Natural killer cell (primary cell): ENCODE data around the gene BDNF. TPM values are rescaled to one million over a fixed set of nuclear protein-coding genes. Genes with fewer than 3 reads are reported as not detected.

Source experiments
- ATAC-seq, 3 donors: fragments of 150-1000 bp in 2 of 3; fragments of 200-7000 bp in 1 of 3; cut with Tn5 transposase; 1 replicate in 1 of 3; 2 replicates in 2 of 3; pipeline ENCODE4 v1.10.0; 2021; ENCODE audit warnings: mild to moderate bottlenecking in 2 of 3, moderate library complexity in 2 of 3
- DNase-seq, 2 donors: peaks; one replicate each; pipeline versions ENCODE4 v3.0.0 to v3.0.0-alpha.2; 2013 to 2021; ENCODE audit warnings: mixed read lengths in 1 of 2
- H3K27ac ChIP-seq: one replicate; pipeline ENCODE4 v1.5.1; 2013; ENCODE audit warnings: mild to moderate bottlenecking, low read length
- H3K27me3 ChIP-seq: one replicate; pipeline ENCODE4 v1.6.1; 2013; ENCODE audit warnings: low read length; ENCODE audit not compliant: control insufficient read depth, insufficient read depth
- H3K36me3 ChIP-seq: one replicate; pipeline ENCODE4 v1.6.1; 2013; ENCODE audit warnings: low read length; ENCODE audit not compliant: control insufficient read depth, insufficient read depth
- H3K4me1 ChIP-seq: one replicate; pipeline ENCODE4 v1.6.1; 2013; ENCODE audit warnings: low read length; ENCODE audit not compliant: control insufficient read depth, insufficient read depth
- H3K4me3 ChIP-seq: one replicate; pipeline ENCODE4 v1.5.1; 2013; ENCODE audit warnings: low read length
- H3K9me3 ChIP-seq: one replicate; pipeline ENCODE4 v1.6.1; 2013; ENCODE audit warnings: low read length; ENCODE audit not compliant: control insufficient read depth, insufficient read depth
- H3K27ac Mint-ChIP-seq, 2 donors: one replicate each; pipeline ENCODE4 v1.8.0; 2022; ENCODE audit warnings: mild to moderate bottlenecking in 2 of 2, mixed read lengths in 2 of 2, moderate library complexity in 1 of 2
- H3K27me3 Mint-ChIP-seq, 2 donors: one replicate each; pipeline ENCODE4 v1.8.0; 2022; ENCODE audit warnings: low read depth in 2 of 2, mixed read lengths in 2 of 2
- H3K36me3 Mint-ChIP-seq: one replicate; pipeline ENCODE4 v1.8.0; 2022; ENCODE audit warnings: mixed read lengths
- H3K4me1 Mint-ChIP-seq, 2 donors: one replicate each; pipeline ENCODE4 v1.8.0; 2022; ENCODE audit warnings: mixed read lengths in 2 of 2
- H3K4me3 Mint-ChIP-seq: one replicate; pipeline ENCODE4 v1.8.0; 2022; ENCODE audit warnings: mild to moderate bottlenecking, moderate library complexity, mixed read lengths
- H3K9me3 Mint-ChIP-seq, 2 donors: one replicate each; pipeline ENCODE4 v1.8.0; 2022; ENCODE audit warnings: mixed read lengths in 2 of 2
- WGBS: methylation state at CpG from one replicate; pipeline ENCODE4 v1.1.7; 2013; ENCODE audit warnings: missing lambda C conversion rate; ENCODE audit not compliant: insufficient coverage; 5-methylcytosine and 5-hydroxymethylcytosine counted together
- intact Hi-C: fragments of 100-400 bp; cut with micrococcal nuclease; formaldehyde crosslinking; loops from one replicate; pipeline ENCODE4 v1.14.2; 2022
- total RNA-seq, 4 donors: library from RNA; stranded (reverse); fragments of 120-200 nt in 1 of 4; gene quantifications; one replicate each; pipeline versions ENCODE4 v1.2.3 to v1.2.4, GENCODE V29; 2013 to 2022
- TF ChIP-seq, protein P1 (sequence below): fragments of 200-600 bp; IDR thresholded peaks from one replicate; pipeline ENCODE4 v1.8.0; 2022; ENCODE audit warnings: antibody characterized with exemption

The BDNF gene
- total RNA-seq, 3 donors from 2014 or later (not counting 1 experiment from before 2014, with no cell fraction given), result not detected

- Histone ChIP-seq H3K36me3 (no peaks in the 10 kb centered on the region), H3K27ac (no peak overlapping the region), H3K27me3 (peaks cover 29% of the 10 kb centered on the region), H3K4me1 (no peaks in the 10 kb centered on the region), H3K4me3 (no peak overlapping the region), H3K9me3 (peaks cover 10% of the 10 kb centered on the region)
- no peak for DNase-seq
- Mint-ChIP-seq H3K4me3 (no peak overlapping the region), H3K27me3 (peaks cover 48 to 61% of the 10 kb centered on the region in 2 donors), H3K36me3 (peaks cover 19% of the 10 kb centered on the region), H3K27ac (no peak overlapping the region), H3K4me1 (no peaks in the 10 kb centered on the region), H3K9me3 (peaks cover 8 to 16% of the 10 kb centered on the region in 2 donors)
- TF ChIP-seq, protein P1, sequence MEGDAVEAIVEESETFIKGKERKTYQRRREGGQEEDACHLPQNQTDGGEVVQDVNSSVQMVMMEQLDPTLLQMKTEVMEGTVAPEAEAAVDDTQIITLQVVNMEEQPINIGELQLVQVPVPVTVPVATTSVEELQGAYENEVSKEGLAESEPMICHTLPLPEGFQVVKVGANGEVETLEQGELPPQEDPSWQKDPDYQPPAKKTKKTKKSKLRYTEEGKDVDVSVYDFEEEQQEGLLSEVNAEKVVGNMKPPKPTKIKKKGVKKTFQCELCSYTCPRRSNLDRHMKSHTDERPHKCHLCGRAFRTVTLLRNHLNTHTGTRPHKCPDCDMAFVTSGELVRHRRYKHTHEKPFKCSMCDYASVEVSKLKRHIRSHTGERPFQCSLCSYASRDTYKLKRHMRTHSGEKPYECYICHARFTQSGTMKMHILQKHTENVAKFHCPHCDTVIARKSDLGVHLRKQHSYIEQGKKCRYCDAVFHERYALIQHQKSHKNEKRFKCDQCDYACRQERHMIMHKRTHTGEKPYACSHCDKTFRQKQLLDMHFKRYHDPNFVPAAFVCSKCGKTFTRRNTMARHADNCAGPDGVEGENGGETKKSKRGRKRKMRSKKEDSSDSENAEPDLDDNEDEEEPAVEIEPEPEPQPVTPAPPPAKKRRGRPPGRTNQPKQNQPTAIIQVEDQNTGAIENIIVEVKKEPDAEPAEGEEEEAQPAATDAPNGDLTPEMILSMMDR, result no peak
- no peak for ATAC-seq
- intact Hi-C loops, result no loop called here
- 3% methylated on average over 56 of the region's 60 CpGs for WGBS
These were observed 22.1 kb upstream of the BDNF start for GRCh38 chr11:27722117-27722952.

GRCh38 chr11:27721264-27722116 is 21.2 kb upstream of the BDNF start:
- peaks cover 50 to 69% of the 10 kb centered on the region in 2 donors for H3K27me3 Mint-ChIP-seq
- DNase-seq, result no peak
- H3K9me3 Mint-ChIP-seq, result peaks cover 9 to 11% of the 10 kb centered on the region in 2 donors
- TF ChIP-seq, protein P1, result no peak
- H3K4me3 Mint-ChIP-seq, result no peak overlapping the region
- Histone ChIP-seq H3K9me3 (peaks cover 10% of the 10 kb centered on the region), H3K27ac (no peak overlapping the region), H3K36me3 (no peaks in the 10 kb centered on the region), H3K4me1 (no peaks in the 10 kb centered on the region), H3K4me3 (no peak overlapping the region), H3K27me3 (peaks cover 29% of the 10 kb centered on the region)
- intact Hi-C loops, result no loop called here
- no peaks in the 10 kb centered on the region for H3K4me1 Mint-ChIP-seq
- 4% methylated on average over 37 of the region's 37 CpGs for WGBS
- H3K36me3 Mint-ChIP-seq, result peaks cover 19% of the 10 kb centered on the region
- H3K27ac Mint-ChIP-seq, result no peak overlapping the region
- no peak for ATAC-seq

DNA sequence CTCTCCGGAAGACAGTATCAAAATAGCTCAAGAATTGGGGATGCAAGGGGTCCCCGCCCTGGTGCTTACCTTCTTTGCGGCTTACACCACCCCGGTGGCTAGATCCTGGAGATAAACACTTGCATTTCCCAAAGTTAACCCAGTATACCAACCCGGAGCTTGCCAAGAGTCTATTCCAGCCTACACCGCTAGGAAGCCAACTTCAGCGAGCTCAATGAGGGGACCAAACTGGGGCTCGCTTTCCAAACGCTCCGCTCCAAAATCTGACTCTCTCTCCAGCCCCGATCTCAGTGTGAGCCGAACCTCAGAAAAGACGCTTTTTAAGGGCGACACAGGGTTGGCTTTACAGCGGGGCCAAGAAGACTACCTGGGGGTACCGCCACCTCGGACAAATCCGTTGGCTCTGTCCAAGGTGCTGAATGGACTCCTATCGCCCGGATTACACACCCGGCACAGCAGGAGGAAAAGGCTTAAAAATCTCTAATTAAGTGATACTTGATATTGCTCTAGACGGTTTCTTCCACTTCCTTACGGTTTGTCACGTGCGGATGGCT is 20.1 kb upstream of the BDNF start:
- WGBS, result 12% methylated on average over 25 of the region's 25 CpGs
- H3K27ac Mint-ChIP-seq, result no peak overlapping the region

More for the DNA sequence above, 20.1 kb upstream of the BDNF start:
- H3K4me1 Mint-ChIP-seq, result no peaks in the 10 kb centered on the region
- Histone ChIP-seq H3K36me3 (no peaks in the 10 kb centered on the region), H3K4me3 (no peak overlapping the region), H3K27ac (no peak overlapping the region), H3K9me3 (peaks cover 10% of the 10 kb centered on the region), H3K4me1 (no peaks in the 10 kb centered on the region), H3K27me3 (peaks cover 29% of the 10 kb centered on the region)
- intact Hi-C loops, result no loop called here
- DNase-seq, result peak in 1 of 2 donors; percentile 5
- peaks cover 51 to 70% of the 10 kb centered on the region in 2 donors for H3K27me3 Mint-ChIP-seq
- H3K9me3 Mint-ChIP-seq, result peaks cover 6 to 12% of the 10 kb centered on the region in 2 donors
- H3K4me3 Mint-ChIP-seq, result no peak overlapping the region
- TF ChIP-seq, protein P1, result no peak
- H3K36me3 Mint-ChIP-seq, result peaks cover 19% of the 10 kb centered on the region
- no peak for ATAC-seq
